Cerebellar cortex (tissue), 1 donor: ENCODE measurements around the gene KAT14.
"Not testable (repeated sequence)": the region's sequence is repeated elsewhere in the genome, so short reads cannot be mapped to it uniquely, and the experiment has no call there.

Source experiments
- DNase-seq: peaks from one replicate; pipeline ENCODE4 v3.0.0-alpha.2; 2015; ENCODE audit warnings: low spot score

The KAT14 gene

GRCh38 chr20:18224968-18225568 is 87.4 kb downstream of the KAT14 start:
- DNase-seq: no peak

- no peak for DNase-seq
Observed at GRCh38 chr20:18225632-18226031, 88.0 kb downstream of the KAT14 start.

GRCh38 chr20:18226741-18227140 is 89.1 kb downstream of the KAT14 start:
- not testable (repeated sequence) for DNase-seq

- DNase-seq: no peak
Observed at GRCh38 chr20:18233408-18233943, 95.8 kb downstream of the KAT14 start.
